Embryonic facial prominence (tissue), 1 donor: ENCODE data around the gene SIM1.
A peak's percentile ranks its signal among the peaks of the same experiment; 100 is the strongest.

ENCODE experiments used
- DNase-seq: peaks from one replicate; pipeline ENCODE4 v3.0.0-alpha.2; 2016; ENCODE audit errors: extremely low spot score

Gene SIM1, protein sequence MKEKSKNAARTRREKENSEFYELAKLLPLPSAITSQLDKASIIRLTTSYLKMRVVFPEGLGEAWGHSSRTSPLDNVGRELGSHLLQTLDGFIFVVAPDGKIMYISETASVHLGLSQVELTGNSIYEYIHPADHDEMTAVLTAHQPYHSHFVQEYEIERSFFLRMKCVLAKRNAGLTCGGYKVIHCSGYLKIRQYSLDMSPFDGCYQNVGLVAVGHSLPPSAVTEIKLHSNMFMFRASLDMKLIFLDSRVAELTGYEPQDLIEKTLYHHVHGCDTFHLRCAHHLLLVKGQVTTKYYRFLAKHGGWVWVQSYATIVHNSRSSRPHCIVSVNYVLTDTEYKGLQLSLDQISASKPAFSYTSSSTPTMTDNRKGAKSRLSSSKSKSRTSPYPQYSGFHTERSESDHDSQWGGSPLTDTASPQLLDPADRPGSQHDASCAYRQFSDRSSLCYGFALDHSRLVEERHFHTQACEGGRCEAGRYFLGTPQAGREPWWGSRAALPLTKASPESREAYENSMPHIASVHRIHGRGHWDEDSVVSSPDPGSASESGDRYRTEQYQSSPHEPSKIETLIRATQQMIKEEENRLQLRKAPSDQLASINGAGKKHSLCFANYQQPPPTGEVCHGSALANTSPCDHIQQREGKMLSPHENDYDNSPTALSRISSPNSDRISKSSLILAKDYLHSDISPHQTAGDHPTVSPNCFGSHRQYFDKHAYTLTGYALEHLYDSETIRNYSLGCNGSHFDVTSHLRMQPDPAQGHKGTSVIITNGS

DNA sequence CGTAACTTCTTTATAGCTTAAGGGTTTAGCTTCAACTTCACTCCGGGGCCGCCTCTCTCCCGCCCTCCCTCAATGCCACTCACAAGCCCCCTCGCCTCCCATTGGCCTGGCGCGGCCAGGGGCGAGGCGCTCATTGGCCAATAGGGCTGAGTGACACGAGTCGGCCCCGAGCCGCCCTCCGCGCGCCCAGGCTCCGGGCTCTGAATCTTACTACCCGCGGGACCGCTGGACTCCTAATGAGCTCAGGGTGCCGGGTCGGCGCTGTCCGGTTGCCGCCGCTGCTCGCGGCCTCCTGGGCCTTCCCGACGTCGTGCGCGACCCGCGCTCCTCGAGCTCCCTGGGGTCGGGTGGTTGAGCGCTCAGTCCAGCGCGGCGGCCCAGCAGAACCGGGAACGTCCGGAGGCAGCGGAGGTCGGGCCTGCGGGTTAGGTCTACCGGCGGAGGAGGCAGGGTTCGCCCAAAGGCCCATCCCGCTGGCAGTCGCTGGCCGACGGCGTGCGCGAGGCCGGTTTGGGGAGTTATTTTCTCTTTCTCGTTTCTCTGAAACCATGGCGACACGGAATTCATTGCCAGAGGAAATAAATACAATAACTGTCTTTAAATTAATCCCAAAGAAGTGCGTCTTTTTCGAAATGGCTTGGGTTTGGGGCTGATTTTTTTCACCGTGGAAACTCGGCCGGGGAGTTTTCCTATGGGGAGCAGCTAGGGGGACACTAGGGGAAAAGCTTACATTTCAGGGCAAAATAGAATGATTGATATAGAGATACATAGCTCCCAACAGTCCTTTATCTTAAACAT lies at the start of gene SIM1:
Gene SIM1 (minus strand): TSS at position 19 of the 798 bp plus-strand sequence. CDS start 1,453 bp downstream, outside the sequence.
- peak; percentile 50 for DNase-seq

- no peak for DNase-seq
Observed at GRCh38 chr6:100512203-100512862, 47.6 kb upstream of the SIM1 start.

DNA sequence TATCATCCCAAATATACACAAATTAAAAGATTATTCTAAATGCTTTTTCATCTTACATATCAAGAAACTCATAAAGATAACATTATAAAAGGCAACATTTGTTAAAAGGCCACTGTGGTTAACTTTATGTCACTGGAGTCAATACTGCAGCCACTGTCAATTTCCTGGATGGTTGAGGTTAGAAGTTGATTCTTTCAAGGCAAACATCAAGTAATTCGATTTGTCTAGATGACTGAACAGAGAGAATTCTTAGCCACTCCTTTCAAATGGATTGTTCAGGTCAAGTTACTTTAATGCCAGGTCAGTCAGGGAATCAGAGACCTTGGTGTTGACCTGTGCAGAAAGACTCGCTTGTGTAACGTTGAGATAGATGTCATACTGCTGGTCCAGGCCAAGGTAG lies 44.4 kb upstream of the SIM1 start:
- DNase-seq = no peak

DNA sequence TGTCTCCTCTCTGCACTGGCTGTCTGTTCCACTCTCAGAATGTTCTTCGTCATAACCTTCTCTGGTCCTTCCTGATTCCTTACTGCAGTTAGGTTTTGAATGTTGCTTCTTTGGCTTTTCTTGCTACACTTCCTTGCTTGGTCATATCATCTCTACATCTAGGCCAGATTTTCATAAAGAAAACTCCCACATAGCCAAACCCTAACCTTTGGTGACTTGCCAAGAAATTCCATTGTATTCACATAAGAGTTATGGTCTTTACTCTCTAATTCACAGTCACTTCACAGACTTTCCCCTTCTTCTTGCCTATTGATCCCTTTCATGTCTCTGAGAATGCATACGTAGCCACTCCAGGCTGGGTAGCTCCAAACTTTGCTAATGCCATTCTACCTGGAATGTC lies 41.9 kb upstream of the SIM1 start:
- no peak for DNase-seq

GRCh38 chr6:100504786-100505737 lies 40.3 kb upstream of the SIM1 start:
- DNase-seq = no peak

DNA sequence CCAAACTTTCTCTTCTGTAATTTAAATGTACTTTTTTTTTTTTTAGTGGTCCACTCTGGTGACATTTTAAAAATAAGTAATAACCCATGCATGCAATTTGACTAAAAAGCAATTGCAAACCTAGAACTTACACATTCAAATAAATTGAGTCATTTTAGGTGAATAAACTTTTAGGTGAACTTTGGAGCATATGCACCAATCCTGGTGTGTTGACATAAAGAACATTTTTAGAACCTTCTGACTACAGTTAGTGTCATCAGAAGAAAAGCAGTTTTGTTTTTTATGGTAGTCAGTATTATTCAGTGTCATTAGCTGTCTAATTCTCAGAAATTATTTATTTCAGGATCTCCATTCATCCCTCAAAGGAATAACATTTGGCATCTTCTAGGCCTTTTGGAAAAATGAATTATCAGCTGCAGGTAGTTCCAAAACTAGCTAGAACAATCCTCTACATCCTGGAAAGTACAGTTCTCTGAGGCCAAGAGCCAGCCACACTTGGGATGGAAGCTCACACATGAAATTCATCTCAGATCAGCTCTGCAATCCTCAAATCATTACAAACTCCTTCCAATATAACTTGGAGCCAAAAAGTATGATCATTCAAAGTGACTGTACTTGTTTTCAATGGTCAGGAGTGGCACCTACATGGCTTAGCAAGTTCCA lies 38.5 kb upstream of the SIM1 start:
- DNase-seq = no peak

GRCh38 chr6:100493206-100493888 lies 28.6 kb upstream of the SIM1 start:
- DNase-seq = no peak

DNA sequence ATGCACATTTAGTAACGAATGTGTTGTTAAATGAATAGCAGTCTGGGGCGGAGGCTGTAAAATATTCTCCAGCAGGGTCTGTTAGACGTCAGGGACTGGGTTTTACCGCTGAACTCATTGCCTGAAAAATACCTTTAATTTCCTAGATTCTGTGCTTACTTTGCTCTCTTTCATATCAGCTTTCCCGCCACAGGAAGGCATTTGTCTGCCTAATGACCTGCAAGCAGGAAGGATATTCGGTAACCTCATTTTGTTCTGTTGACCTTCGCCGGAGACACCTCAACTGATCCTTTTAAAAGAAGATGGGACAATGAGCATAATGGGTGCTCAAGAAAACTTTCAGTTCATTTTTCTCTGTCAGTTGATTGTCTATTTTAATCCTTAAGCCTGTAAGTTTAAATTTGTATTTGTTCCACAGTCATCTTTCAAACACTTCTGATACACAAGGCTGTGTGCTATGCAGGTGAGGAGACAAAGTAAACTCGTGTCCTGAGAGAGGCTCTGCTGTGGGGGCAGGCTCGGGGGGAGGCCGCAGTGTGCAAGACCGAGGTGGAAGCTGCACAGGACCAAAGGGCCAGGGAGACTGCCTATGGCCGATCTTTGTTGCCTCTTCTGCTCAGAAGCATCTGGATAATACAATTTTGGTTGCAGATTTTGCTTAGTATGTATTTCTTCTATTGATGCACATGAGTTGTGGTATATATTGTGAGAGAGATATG lies 27.4 kb upstream of the SIM1 start:
- DNase-seq = no peak

DNA sequence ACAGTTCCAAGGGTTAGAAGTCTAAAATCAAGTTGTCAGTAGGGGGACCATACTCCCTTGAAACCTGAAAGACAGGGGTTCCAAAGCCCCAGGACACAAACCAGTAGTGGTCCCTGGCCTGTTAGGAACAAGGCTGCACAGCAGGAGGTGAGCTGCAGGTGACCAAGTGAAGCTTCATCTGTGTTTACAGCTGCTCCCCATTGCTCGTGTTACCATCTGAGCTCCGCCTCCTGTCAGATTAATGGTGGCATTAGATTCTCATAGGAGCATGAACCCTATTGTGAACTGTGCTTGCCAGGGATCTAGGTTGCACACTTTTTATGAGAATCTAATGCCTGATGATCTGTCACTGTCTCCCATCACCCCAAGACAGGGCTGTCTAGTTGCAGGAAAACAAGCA lies 25.3 kb upstream of the SIM1 start:
- DNase-seq = no peak

- no peak for DNase-seq
Observed at GRCh38 chr6:100488244-100488643, 23.5 kb upstream of the SIM1 start.

GRCh38 chr6:100487638-100488037 lies 22.9 kb upstream of the SIM1 start:
- DNase-seq = no peak

DNA sequence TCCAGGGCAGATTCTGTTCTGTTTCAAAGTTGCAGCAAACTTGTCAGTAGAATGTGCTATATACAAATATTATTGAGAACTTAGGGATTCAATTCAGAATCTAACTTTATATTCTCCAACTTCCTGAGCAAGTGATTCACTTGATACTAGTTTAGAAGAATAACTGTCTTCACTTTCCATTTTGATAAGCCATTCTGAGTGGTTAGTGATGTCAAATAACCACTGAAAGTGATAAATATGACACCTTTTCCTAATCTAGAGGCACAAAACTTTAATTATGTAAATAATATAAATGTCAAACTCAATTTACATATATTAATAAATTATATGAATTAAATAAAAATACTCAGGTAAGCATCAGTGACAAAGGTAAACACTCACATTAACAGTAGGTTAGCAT lies 20.5 kb upstream of the SIM1 start:
- DNase-seq = no peak

GRCh38 chr6:100484474-100484873 lies 19.8 kb upstream of the SIM1 start:
- no peak for DNase-seq

DNA sequence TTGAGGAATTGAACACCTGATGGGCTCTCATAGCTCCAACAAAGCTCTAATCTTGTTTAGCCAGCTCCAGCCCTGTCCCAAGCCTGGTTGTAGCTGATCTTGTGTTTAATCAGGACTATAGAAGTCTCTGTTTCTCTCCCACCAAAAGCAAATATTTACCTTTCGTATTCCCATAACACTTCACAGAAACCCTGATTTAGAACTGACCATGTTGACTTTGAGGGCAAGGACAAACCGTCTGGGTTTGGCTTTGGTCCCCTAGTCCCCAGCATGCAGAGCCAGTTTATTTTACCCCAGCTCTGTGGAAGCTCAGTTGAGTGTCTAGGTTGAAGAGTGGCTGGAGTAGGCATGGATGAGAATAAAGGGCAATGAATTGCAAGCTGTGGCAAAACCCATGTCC lies 18.0 kb upstream of the SIM1 start:
- DNase-seq = no peak

- DNase-seq = no peak
Observed at GRCh38 chr6:100479179-100480035, 14.7 kb upstream of the SIM1 start.

DNA sequence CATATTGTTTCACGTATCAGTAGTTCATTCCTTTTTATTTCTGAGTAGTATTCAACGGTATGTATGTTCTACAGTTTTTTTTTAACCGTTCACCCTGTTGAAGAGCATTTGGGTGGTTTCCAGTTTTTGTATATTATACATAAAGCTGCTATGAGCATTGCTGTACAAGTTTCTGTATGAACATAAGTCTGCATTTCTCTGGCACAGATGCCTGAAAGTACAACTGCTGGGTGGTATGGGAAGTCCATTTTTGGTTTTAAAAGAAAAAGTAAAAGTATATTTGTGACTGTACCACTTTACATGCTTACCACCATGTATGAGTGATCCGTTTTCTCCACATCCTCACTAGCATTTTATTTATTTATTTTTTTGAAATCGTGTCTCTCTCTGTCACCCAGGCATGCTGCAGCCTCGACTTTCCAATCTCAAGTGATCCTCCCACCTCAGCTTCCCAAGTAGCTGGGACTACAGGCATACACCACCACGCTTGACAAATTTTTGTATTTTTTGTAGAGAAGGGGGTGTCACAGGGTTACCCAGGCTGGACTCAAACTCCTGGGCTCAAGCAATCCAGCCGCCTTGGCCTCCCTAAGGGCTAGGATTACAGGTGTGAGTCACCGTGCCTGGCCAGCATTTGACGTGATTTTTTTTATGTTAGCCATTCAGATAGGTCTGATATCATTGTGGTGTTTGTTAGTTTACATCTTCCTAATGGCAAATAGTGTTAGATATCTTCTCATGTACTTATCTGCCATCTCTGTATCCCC lies 11.0 kb upstream of the SIM1 start:
- no peak for DNase-seq

DNA sequence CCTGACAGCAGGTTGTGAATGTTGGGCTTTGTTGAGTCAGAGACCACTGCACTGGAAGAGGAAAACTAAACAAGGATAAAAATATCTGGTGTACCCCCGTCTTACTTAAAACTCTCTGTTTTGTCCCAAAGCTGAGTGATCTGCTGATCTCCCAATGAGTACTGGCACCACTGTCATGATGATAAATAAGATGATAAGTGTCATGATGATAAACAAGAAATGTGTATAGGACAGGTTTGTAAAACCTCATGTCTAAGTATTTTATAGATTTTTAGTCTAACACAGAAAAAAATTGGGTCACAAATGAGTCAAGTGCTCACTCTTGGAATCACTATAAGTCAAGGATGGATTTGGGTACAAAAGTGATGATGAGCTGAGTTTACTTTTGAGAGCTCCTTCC lies 8.5 kb upstream of the SIM1 start:
- no peak for DNase-seq
